Astrocyte (in vitro differentiated cells and primary cell): ENCODE data around the gene UHRF1. TPM values are rescaled to one million over a fixed set of nuclear protein-coding genes. Genes with fewer than 3 reads are reported as not detected.
A peak's percentile ranks its signal among the peaks of the same experiment; 100 is the strongest.

Experiments
- DNase-seq: peaks from one replicate; pipeline ENCODE4 v3.0.0-alpha.2; 2010; ENCODE audit warnings: low read depth
- FAIRE-seq: peaks from 2 replicates; lab custom pipeline; 2011; peaks lifted over from hg19 to GRCh38; lab: Jason Lieb, UNC
- H2AFZ ChIP-seq: 2 replicates; pipeline ENCODE4 v1.6.0; 2012; ENCODE audit warnings: low read depth, low read length, inconsistent platforms
- H3K27ac ChIP-seq: 2 replicates; pipeline ENCODE4 v1.5.1; 2011; ENCODE audit warnings: low read depth, low read length, inconsistent platforms
- H3K27me3 ChIP-seq: 2 replicates; pipeline ENCODE4 v1.6.0; 2011; ENCODE audit warnings: low read length, inconsistent platforms; ENCODE audit not compliant: insufficient read depth
- H3K36me3 ChIP-seq: 2 replicates; pipeline ENCODE4 v1.5.1; 2011; ENCODE audit warnings: low read length, inconsistent platforms; ENCODE audit not compliant: insufficient read depth
- H3K4me1 ChIP-seq: 2 replicates; pipeline ENCODE4 v1.5.1; 2011; ENCODE audit warnings: low read length, inconsistent platforms; ENCODE audit not compliant: insufficient read depth
- H3K4me2 ChIP-seq: 2 replicates; pipeline ENCODE4 v1.6.0; 2012; ENCODE audit warnings: low read length, inconsistent platforms
- H3K4me3 ChIP-seq: 2 replicates; pipeline ENCODE4 v1.5.1; 2011; ENCODE audit warnings: low read depth, mild to moderate bottlenecking, low read length, inconsistent platforms; ENCODE audit not compliant: insufficient read depth
- H3K79me2 ChIP-seq: 2 replicates; pipeline ENCODE4 v1.6.0; 2012; ENCODE audit warnings: mild to moderate bottlenecking, low read length, inconsistent platforms; ENCODE audit not compliant: insufficient read depth
- H3K9ac ChIP-seq: 2 replicates; pipeline ENCODE4 v1.6.0; 2012; ENCODE audit warnings: mild to moderate bottlenecking, low read length, inconsistent platforms
- H3K9me3 ChIP-seq: 2 replicates; pipeline ENCODE4 v1.5.1; 2012; ENCODE audit warnings: low read depth, mild to moderate bottlenecking, low read length, inconsistent platforms; ENCODE audit not compliant: insufficient read depth
- H4K20me1 ChIP-seq: 2 replicates; pipeline ENCODE4 v1.6.0; 2012; ENCODE audit warnings: low read length, inconsistent platforms; ENCODE audit not compliant: insufficient read depth
- H3K27ac Mint-ChIP-seq: one replicate; pipeline ENCODE4 v1.8.0; 2021; ENCODE audit warnings: mild to moderate bottlenecking, mixed read lengths; ENCODE audit not compliant: unreplicated experiment
- H3K27me3 Mint-ChIP-seq: one replicate; pipeline ENCODE4 v1.8.0; 2021; ENCODE audit warnings: low read depth, mixed read lengths; ENCODE audit not compliant: unreplicated experiment
- H3K36me3 Mint-ChIP-seq: one replicate; pipeline ENCODE4 v1.8.0; 2021; ENCODE audit warnings: low read depth, mixed read lengths; ENCODE audit not compliant: unreplicated experiment
- H3K4me1 Mint-ChIP-seq: one replicate; pipeline ENCODE4 v1.8.0; 2021; ENCODE audit warnings: low read depth, mixed read lengths; ENCODE audit not compliant: unreplicated experiment
- H3K4me3 Mint-ChIP-seq: one replicate; pipeline ENCODE4 v1.8.0; 2021; ENCODE audit warnings: mild to moderate bottlenecking, moderate library complexity, mixed read lengths; ENCODE audit not compliant: unreplicated experiment
- H3K9me3 Mint-ChIP-seq: one replicate; pipeline ENCODE4 v1.8.0; 2021; ENCODE audit warnings: mild to moderate bottlenecking, mixed read lengths; ENCODE audit not compliant: unreplicated experiment
- EZH2 ChIP-seq: IDR thresholded peaks from 2 replicates; pipeline ENCODE4 v1.6.1; 2012; ENCODE audit warnings: mild to moderate bottlenecking, low read length, inconsistent platforms; ENCODE audit not compliant: insufficient read depth
- total RNA-seq: library from RNA; stranded (reverse); gene quantifications from 2 replicates; pipeline ENCODE4 v1.2.1, GENCODE V29; 2021
- TF ChIP-seq, protein P1 (sequence below): IDR thresholded peaks from 2 replicates; pipeline ENCODE4 v1.5.1; 2011; ENCODE audit warnings: low read depth, mild to moderate bottlenecking, inconsistent platforms, low read length, moderate library complexity; ENCODE audit not compliant: insufficient read depth

UHRF1 gene
- total RNA-seq, 1 donor from 2014 or later: 16.2 TPM

DNA sequence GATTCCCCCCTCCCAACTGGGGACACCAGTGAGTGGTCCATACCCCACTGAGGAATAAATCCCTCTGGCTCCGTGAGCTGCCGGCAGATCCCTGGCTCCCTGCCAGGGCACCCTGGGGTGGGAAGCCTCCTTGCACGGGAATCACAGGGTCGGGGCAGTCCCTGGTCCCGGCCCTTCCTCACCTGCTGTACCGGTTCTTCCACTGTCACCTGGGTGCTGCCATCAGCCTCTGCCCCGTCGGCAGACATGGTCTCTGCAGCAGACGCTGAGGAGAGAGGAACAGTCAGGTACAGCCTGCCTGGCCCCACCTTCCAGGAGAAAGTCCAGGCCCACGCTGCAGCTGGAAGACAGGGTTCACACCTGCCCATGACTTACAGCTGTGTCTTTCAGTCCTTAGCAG is 48.2 kb upstream of the UHRF1 start:
- Histone ChIP-seq H3K36me3 (peaks cover 25% of the 10 kb centered on the region), H2AFZ (no peak overlapping the region), H3K79me2 (peaks cover 49% of the 10 kb centered on the region), H3K4me3 (no peak overlapping the region), H3K4me2 (no peak overlapping the region), H3K4me1 (peaks cover 1% of the 10 kb centered on the region), H3K9ac (no peak overlapping the region), H4K20me1 (peaks cover 60% of the 10 kb centered on the region), H3K27me3 (no peaks in the 10 kb centered on the region), H3K9me3 (no peaks in the 10 kb centered on the region), H3K27ac (no peak overlapping the region)
- H3K36me3 Mint-ChIP-seq: peaks cover 7% of the 10 kb centered on the region
- no peak for FAIRE-seq
- no peaks in the 10 kb centered on the region for H3K27me3 Mint-ChIP-seq
- no peak overlapping the region for H3K27ac Mint-ChIP-seq
- peaks cover 2% of the 10 kb centered on the region for H3K4me1 Mint-ChIP-seq
- no peak for TF ChIP-seq EZH2
- TF ChIP-seq, protein P1, sequence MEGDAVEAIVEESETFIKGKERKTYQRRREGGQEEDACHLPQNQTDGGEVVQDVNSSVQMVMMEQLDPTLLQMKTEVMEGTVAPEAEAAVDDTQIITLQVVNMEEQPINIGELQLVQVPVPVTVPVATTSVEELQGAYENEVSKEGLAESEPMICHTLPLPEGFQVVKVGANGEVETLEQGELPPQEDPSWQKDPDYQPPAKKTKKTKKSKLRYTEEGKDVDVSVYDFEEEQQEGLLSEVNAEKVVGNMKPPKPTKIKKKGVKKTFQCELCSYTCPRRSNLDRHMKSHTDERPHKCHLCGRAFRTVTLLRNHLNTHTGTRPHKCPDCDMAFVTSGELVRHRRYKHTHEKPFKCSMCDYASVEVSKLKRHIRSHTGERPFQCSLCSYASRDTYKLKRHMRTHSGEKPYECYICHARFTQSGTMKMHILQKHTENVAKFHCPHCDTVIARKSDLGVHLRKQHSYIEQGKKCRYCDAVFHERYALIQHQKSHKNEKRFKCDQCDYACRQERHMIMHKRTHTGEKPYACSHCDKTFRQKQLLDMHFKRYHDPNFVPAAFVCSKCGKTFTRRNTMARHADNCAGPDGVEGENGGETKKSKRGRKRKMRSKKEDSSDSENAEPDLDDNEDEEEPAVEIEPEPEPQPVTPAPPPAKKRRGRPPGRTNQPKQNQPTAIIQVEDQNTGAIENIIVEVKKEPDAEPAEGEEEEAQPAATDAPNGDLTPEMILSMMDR: no peak
- DNase-seq: no peak
- H3K9me3 Mint-ChIP-seq: no peaks in the 10 kb centered on the region
- no peak overlapping the region for H3K4me3 Mint-ChIP-seq

DNA sequence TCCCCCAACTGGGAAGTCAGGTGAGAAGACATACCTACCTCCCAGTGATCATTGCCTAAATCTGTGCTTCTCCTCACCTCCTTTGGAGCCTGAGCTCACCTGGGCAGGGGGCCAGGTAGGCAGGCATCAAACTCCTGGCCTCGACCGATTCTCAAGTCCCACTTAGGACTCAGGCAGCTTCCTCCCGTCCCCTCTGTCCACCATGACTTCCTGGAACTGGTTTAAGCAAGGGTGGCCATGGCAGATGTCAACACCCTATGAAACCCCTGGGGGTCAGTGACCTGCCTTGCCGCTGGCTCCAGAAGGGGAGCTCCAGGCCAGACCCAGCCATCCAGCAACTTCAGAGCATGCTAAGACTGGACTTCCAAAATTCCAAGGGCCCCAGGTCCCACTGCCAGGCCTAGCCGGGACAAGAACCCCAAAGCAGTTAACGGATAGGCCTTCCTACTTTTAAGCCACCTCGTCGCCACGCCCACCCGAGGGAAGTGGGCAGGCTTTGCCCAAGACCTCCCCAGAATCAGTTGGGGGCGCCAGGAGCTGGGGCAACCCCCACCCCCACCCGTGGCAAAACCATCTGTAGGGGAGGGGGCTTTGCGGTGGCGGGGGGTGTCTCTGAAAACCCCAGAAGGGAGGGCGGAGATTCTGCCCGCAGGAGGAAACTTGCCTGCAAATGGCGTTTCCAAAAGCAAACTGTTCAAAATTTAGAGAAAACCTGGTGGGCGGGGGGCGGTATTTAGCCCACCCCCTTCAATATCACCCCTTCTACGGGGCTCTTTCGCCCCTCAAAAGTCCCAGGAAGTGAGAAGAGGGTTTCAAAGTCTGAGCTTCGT is 42.5 kb upstream of the UHRF1 start:
- Histone ChIP-seq H3K4me2 (peak overlapping the region; percentile 97), H3K27ac (peak overlapping the region; percentile 63), H3K36me3 (peaks cover 2% of the 10 kb centered on the region), H3K4me3 (peak overlapping the region; percentile 87), H2AFZ (no peak overlapping the region), H3K27me3 (no peaks in the 10 kb centered on the region), H3K79me2 (peaks cover 50% of the 10 kb centered on the region), H3K9me3 (no peaks in the 10 kb centered on the region), H4K20me1 (peaks cover 45% of the 10 kb centered on the region), H3K9ac (peak overlapping the region; percentile 87), H3K4me1 (peaks cover 17% of the 10 kb centered on the region)
- DNase-seq (no peak), FAIRE-seq (no peak)
- Mint-ChIP-seq H3K36me3 (peaks cover 7% of the 10 kb centered on the region), H3K27me3 (no peaks in the 10 kb centered on the region), H3K4me3 (peak overlapping the region; percentile 93), H3K4me1 (peaks cover 4% of the 10 kb centered on the region), H3K9me3 (no peaks in the 10 kb centered on the region), H3K27ac (peak overlapping the region; percentile 75)
- no peak for TF ChIP-seq EZH2
- TF ChIP-seq, protein P1: no peak
